Measurements from ENCODE around the gene MTO1.
"Not testable (repeated sequence)": the region's sequence is repeated elsewhere in the genome, so short reads cannot be mapped to it uniquely, and the experiment has no call there.

Gene MTO1

DNA sequence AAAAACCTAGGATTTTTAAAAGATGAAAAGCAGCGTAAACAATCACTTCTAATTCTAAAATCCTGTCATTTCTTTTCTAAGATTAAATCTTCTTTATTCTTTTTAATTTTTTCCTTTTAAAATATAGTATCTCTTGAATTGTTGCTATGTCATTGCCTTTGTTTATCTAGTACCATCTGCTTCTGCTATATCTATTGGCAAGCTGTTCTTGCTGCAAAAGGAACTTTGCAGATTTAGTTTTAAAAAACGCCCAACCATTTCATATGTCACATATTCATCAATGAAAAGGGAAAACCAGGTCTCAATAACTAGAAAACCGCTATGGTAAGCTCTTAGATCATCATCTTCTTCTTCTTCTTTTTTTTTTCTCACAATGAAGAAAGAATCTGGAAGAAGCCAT lies 70.8 kb downstream of the MTO1 start:
- DNase-seq, result no peak

DNA sequence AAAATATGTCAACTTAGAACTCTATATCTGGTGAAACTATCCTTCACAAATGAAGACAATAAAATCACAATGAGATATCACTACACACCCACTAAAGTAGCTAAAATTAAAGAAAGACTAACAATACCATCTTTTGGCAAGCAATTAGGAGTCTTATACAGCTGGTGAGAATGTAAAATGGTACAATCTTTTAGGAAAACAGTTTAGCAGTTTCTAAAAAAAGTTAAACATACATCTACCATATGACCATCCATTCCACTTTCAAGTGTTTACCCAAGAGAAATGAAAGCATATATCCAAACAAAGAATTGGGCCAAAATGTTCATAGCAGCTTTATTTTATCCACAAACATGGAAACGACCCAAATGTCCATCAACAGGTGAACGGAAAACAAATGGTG lies 73.1 kb downstream of the MTO1 start:
- DNase-seq, result no peak

DNA sequence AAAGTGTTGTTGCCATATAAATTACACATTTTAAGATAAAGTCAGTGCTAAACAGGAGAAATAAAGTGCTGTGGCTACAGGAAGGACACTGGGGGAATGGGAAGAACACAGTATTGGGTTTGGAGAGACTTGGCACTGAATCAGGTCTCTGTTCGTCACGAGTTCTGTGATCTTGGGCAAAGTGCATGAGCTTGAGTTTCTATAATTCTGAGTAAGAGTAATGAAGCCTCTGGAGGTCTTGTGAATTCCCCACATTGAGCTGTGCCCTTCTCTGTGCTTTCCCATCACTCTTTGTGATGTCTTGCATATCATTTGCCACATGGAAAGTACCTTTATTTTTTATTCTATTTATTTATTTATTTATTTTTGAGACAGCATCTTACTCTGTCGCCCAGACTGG lies 76.1 kb downstream of the MTO1 start:
- no peak for DNase-seq

DNA sequence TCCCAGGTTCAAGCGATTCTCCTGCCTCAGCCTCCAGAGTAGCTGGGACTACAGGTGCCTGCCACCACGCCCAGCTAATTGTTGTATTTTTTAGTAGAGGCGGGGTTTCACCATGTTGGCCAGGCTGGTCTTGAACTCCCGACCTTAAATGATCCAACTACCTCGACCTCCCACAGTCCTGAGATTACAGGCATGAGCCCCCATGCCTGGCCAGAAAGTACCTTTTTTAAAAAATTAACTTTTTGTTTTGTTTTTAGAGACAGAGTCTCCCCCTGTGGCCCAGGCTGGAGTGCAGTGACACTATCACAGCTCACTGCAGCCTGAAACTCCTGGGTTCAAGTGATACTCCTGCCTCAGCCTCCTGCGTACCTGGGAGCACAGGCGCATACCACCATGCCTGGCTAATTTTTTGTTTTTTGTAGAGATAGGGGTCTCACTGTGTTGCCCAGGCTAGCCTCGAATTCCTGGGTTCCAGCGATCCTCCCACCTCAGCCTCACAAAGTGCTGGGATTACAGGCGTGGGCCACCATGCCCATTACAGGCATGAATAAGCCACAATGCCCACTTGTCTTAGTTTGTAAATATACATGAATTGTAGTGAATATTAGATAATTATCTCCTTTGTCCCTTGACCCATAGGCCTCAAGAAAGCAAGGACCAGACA lies 76.7 kb downstream of the MTO1 start:
- no peak for DNase-seq

DNA sequence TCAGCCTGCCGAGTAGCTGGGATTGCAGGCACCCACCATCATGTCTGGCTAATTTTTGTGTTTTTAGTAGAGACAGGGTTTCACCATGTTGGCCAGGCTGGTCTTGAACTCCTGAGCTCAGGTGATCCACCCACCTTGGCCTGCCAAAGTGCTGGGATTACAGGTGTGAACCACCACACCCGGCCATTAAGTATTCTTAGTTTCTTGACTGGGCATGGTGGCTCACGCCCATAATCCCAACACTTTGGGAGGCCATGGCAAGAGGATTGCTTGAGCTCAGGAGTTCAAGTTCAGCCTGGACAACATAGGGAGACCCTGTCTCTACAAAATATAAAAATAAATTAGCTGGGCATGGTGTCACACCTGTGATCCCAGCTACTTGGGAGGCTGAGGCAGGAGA lies 80.9 kb downstream of the MTO1 start:
- DNase-seq, result not testable (repeated sequence)

DNA sequence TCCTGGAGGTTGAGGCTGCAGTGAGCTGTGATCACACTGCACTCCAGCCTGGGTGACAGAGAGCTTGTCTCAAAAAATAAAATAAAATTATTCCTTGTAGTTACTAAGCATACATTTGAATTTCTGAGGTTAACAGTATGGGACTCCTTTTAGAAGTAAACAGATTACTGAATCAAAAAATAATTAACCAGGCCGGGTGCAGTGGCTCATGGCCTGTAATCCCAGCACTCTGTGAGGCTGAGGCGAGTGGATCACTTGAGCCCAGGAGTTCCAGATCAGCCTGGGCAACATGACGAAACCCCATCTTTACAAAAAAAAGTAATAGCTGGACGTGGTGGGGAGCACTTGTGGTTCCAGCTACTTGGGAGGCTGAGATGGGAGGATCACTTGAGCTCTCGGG lies 81.4 kb downstream of the MTO1 start:
- DNase-seq, result no peak

DNA sequence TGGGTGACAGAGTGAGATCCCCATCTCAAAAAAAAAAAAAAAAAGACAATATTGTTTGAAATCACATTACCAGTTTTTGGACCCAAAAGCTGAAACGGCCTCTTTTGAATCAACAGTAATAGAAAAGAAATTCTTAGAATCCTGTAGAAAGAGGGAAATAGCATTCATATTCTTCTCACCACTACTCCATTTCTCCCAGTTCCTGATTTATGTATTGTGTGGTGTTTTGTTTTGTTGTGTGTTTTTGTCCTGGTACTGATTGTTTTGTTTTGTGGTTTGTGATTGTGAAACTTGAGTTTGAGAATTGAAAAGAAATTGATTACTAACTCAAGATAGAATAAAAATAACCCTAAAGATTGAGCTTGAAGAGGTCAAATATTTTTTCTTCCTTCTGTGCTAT lies 85.5 kb downstream of the MTO1 start:
- no peak for DNase-seq

DNA sequence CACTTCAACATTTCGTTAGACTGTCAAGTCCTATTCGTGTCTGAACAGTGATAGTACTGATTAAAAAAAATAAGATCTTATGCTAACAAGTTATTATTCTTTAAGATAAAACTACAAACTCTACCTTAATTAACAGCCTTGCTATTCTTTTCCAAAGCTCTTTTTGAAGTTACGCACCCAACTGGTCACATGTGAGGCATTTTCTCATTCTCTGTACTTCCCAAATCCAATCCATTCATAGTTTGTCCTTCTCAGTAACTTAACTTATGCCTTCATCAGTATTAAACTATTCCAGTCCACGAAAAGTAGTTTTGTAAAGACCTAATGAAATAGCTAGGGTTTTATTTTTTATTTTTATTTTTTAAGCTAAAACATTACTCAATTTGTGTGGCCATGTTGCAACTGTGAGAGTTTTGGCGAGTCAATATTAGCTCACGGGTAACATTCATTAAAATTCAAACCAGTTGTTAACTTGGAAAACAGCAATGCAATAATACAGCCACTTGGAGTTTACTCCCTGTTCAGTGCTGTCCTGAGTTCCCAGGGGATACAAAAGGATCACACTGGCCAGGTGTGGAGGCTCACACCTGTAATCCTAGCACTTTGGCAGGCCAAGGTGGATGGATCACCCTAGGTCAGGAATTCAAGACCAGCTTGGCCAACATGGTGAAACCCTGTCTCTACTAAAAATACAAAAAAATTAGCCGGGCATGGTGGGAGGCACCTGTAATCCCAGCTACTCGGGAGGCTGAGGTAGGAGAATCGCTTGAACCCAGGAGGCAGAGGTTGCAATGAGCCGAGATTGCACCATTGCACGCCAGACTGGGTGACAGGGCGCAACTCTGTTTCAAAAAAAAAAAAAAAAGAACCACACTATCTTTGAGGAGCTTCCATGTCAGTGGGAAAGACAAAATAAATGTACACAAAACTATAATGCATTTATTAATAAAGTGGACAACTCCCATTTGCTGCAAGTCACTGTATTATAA lies 87.2 kb downstream of the MTO1 start:
- DNase-seq, result no peak

DNA sequence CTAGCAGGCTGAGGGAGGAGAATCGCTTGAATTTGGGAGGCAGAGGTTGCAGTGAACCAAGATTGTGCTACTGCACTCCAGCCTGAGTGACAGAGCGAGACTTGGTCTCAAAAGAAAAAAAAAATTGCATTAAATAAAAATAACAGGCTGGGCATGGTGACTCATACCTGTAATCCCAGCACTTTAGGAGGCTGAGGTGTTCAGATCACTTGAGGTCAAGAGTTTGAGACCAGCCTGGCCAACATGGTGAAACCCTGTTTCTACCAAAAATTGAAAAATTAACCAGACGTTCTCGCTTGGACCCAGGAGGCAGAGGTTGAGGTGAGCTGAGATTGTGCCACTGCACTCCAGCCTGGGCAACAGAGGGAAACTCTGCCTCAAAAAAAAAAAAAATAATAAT lies 89.6 kb downstream of the MTO1 start:
- not testable (repeated sequence) for DNase-seq

DNA sequence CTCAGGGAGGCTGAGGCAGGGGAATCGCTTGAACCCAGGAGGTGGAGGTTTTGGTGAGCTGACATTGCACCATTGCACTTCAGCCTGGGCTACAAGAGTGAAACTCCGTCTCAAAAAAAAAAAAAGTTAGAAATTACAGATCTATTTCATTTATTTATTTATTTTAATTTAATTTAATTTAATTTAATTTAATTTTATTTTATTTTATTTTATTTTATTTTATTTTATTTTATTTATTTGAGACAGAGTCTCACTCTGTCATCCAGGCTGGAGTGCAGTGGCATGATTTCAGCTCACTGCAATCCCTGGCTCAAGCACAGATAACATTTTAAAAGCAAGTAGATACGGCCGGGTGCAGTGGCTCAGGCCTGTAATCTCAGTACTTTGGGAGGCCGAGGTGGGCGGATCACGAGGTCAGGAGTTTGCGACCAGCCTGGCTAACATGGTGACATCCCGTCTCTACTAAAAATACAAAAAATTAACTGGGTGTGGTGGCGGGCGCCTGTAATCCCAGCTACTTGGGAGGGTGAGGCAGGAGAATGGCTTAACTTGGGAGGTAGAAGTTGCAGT lies 93.9 kb downstream of the MTO1 start:
- DNase-seq, result not testable (repeated sequence)

DNA sequence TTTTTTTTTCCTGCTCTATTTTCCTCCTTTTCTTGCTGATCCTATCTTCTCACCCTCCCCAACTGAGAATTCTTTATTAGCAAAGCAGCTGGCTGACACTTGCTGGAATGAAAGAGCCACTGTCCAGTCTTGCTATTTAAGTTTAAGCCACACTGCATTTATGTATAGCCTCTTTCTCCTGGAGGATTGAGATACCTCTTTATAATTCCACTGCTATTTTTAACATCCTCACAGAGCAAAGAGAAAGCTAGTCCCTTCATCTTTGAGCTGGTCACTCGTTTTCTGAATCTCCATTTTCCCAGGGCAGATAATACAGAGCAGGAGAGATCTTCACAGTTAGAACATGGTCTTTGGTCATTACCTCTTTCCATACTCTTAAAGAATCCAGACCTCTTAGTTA lies 95.3 kb downstream of the MTO1 start:
- DNase-seq, result no peak

Data from NCI-H524 (cell line).